ENCODE measurements around the gene IQSEC3.
"Not testable (repeated sequence)": the region's sequence is repeated elsewhere in the genome, so short reads cannot be mapped to it uniquely, and the experiment has no call there.

IQSEC3 gene

GRCh38 chr12:66428-66781 lies at the start of gene IQSEC3:
TSS of gene IQSEC3 (plus strand) at chr12:66767. CDS start at chr12:66883, 116 bp downstream.
- DNase-seq (ENCODE audit: low spot score): not testable (repeated sequence)

GRCh38 chr12:17370-18340 lies 48.9 kb upstream of the IQSEC3 start:
- not testable (repeated sequence) for DNase-seq (ENCODE audit: low spot score)

DNA sequence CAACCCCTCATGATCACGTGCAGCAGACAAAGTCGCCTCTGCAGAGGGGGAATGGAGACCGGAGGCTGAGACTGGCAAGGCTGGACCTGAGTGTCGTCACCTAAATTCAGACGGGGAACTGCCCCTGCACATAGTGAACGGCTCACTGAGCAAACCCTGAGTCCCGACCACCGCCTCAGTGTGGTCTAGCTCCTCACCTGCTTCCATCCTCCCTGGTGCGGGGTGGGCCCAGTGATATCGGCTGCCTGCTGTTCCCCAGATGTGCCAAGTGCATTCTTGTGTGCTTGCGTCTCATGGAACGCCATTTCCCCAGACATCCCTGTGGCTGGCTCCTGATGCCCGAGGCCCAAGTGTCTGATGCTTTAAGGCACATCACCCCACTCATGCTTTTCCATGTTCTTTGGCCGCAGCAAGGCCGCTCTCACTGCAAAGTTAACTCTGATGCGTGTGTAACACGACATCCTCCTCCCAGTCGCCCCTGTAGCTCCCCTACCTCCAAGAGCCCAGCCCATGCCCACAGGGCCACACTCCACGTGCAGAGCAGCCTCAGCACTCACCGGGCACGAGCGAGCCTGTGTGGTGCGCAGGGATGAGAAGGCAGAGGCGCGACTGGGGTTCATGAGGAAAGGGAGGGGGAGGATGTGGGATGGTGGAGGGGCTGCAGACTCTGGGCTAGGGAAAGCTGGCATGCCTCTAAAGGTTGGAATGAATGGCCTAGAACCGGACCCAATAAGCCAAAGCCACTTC lies 47.6 kb upstream of the IQSEC3 start:
- not testable (repeated sequence) for DNase-seq (ENCODE audit: low spot score)

- DNase-seq (ENCODE audit: low spot score): not testable (repeated sequence)
Measured at GRCh38 chr12:19906-20305, 46.7 kb upstream of the IQSEC3 start.

- no peak for DNase-seq (ENCODE audit: low spot score)
Measured at GRCh38 chr12:20757-21156, 45.8 kb upstream of the IQSEC3 start.

GRCh38 chr12:21301-22189 lies 45.0 kb upstream of the IQSEC3 start:
- no peak for DNase-seq (ENCODE audit: low spot score)

DNA sequence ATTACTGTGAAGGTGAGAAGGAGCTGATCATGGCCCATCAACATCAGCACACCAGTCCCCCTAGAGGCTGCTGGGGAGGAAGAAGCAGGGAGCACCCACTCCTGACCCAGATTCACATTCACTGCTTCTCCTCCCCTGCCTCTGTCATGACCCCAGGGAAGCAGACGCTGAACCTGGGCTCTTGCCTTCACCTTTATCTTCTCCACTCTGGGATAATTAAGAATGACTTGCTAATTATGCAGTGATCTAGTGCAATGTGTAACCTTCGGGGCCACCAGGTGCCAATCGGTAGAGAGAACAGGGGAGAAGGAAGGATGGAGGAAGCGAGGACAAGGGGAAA lies 44.4 kb upstream of the IQSEC3 start:
- no peak for DNase-seq (ENCODE audit: low spot score)

GRCh38 chr12:22530-23201 lies 43.9 kb upstream of the IQSEC3 start:
- no peak for DNase-seq (ENCODE audit: low spot score)

- DNase-seq (ENCODE audit: low spot score): not testable (repeated sequence)
Measured at GRCh38 chr12:27904-28303, 38.7 kb upstream of the IQSEC3 start.

GRCh38 chr12:38775-39174 lies 27.8 kb upstream of the IQSEC3 start:
- DNase-seq (ENCODE audit: low spot score): not testable (repeated sequence)

DNA sequence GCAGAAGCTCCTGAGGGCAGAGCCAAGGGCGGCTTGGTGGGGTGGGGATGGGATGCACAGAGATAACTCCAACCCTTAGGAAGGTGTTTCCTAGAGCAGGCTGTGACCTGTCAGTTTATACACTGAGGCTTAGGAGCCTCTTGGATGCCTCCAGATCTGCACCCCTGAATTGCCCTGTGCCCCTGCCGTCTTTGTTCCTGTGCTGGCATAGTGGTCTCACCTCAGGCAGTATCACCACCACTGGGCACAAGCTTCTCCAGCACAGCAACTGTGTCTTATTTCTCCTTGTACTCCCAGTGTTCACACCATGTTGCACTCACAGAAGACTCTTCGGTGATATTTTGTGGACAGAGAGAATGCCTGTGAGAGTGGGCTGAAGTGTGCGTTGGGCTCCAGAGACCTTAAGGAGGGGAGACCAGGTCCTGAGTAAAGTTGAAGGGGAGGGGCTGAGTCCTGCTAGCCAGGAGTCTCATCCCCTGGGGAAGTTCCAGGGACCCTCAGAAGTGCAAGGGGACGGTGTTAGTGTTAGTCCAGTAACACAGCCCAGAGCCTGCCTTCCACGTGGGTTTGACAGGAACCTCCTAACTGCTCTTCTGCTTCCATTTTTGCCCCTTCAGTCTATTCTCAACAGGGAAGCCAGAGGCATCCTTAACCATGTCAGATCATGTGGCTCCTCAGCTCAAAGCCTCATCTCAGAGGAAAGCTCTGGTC lies 26.9 kb upstream of the IQSEC3 start:
- not testable (repeated sequence) for DNase-seq (ENCODE audit: low spot score)

GRCh38 chr12:44352-44751 lies 22.2 kb upstream of the IQSEC3 start:
- not testable (repeated sequence) for DNase-seq (ENCODE audit: low spot score)

- DNase-seq (ENCODE audit: low spot score): not testable (repeated sequence)
Measured at GRCh38 chr12:45235-45990, 21.2 kb upstream of the IQSEC3 start.

DNA sequence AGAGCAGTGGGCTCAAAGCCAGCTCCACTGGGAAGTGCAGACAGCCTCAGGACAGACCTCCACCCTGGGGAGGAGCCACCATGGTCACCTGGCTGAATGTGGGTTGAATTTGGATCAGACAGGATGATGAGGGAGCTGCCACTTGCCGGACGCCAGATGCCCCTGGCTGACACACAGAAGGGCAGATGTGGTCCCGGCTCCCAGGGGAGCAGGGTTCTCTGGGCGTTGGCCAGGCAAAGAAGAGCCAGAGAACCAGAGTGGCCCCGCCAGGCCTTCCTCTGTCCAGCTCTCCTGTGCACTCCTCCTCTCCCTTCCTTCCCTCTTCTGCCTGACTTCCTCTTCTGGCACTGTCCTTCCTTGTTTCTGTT lies 20.6 kb upstream of the IQSEC3 start:
- not testable (repeated sequence) for DNase-seq (ENCODE audit: low spot score)

DNA sequence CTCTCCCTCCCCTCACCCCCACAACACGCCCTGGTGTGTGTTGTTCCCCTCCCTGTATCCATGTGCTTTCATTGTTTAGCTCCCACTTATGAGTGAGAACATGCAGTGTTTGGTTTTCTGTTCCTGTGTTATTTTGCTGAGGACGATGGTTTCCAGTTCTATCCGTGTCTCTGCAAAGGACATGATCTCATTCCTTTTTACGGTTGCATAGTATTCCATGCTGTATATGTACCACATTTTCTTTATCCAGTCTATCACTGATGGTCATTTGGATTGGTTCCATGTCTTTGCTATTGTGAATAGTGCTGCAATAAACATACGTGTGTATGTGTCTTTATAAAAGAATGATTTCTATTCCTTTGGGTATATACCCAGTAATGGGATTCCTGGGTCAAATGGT lies 20.0 kb upstream of the IQSEC3 start:
- not testable (repeated sequence) for DNase-seq (ENCODE audit: low spot score)

DNA sequence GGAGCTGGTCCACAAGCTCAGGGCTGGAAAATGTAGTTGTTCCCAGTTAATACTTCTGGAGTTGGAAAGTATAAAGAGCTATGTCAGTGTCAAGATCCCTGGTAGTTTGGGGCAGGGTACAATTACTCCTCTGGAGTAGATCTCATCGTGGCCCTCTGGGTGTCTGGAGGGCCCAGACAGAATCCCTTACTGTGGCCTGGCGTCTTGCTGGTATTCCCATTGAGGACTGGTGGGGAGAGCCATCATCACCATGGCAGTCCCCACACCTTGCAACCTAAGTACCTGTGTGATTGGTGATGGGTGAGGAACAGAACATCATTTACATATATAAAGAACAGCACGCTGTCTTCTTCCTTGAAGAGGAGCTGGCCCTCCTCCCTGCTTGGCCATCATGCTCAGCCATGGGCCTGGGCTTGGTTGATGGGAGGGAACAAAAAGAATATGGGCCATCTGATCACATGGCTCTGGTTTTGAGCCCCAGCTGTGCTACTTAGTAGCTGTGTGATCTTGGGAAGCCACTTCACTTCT lies 18.8 kb upstream of the IQSEC3 start:
- DNase-seq (ENCODE audit: low spot score): not testable (repeated sequence)

DNA sequence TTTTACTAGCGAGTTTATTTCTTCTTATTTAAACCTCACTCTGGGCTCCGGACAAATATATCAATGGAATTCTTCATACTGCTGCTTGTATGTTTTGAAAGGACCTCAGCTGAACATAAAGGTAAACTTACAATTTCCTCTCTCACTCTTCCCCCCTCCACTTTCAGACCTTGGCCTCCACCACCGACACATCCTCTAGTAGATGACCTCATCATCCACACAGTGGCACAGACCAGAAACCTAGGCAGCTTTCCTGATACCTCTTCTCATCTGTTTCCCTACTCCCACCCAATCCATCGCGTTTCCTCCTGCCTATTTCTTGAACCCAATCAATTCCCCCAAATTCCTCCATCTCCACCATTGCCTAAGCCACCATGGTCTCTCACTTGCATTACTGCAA lies 17.4 kb upstream of the IQSEC3 start:
- DNase-seq (ENCODE audit: low spot score): not testable (repeated sequence)

DNA sequence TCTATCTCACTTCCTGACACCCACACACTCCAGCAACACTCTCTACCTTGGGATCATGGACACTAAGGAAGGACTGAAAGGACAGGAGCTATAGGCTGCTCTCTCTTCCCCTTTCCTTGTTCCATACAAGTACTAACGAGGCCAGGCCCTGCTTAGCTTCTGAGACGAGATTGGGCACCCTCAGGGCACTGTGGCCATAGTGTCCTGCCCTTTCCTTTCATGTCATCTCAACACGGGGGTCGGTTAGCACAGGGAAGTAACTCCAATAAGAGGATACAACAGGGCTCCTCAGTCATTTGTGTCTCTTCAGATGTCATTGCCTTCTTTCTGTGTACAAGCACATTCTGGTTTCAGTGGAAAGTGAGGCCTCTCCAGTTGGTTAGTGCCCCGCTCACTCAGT lies 15.5 kb upstream of the IQSEC3 start:
- not testable (repeated sequence) for DNase-seq (ENCODE audit: low spot score)

GRCh38 chr12:51962-52361 lies 14.6 kb upstream of the IQSEC3 start:
- DNase-seq (ENCODE audit: low spot score): not testable (repeated sequence)
